Breast epithelium (tissue), 3 donors: ENCODE measurements around the gene GPC5.

Experiments
- CTCF ChIP-seq, 3 donors: fragments of 450-650 bp; IDR thresholded peaks; one replicate each; pipeline ENCODE4 v1.5.1; 2016 to 2017; ENCODE audit warnings: antibody characterized with exemption in 3 of 3, mild to moderate bottlenecking in 3 of 3, moderate library complexity in 3 of 3
- POLR2A ChIP-seq: fragments of 450-650 bp; IDR thresholded peaks from one replicate; pipeline ENCODE4 v1.6.1; 2016; ENCODE audit warnings: antibody characterized with exemption, mild to moderate bottlenecking, moderate library complexity

GRCh38 chr13:91399189-91400062, 1.0 kb downstream of the GPC5 start:
- TF ChIP-seq CTCF (IDR thresholded peaks at IDR 0.05) (no peak), POLR2A (no peak)
